HG03095 (cell line): ENCODE data around the gene SPDYE2.
"Not testable (repeated sequence)": the region's sequence is repeated elsewhere in the genome, so short reads cannot be mapped to it uniquely, and the experiment has no call there.

Experiments used
- ATAC-seq: cut with Tn5 transposase; IDR thresholded peaks from one replicate; pipeline ENCODE4 v1.9.1; 2021; ENCODE audit warnings: moderate library complexity; ENCODE audit not compliant: unreplicated experiment

The SPDYE2 gene

DNA sequence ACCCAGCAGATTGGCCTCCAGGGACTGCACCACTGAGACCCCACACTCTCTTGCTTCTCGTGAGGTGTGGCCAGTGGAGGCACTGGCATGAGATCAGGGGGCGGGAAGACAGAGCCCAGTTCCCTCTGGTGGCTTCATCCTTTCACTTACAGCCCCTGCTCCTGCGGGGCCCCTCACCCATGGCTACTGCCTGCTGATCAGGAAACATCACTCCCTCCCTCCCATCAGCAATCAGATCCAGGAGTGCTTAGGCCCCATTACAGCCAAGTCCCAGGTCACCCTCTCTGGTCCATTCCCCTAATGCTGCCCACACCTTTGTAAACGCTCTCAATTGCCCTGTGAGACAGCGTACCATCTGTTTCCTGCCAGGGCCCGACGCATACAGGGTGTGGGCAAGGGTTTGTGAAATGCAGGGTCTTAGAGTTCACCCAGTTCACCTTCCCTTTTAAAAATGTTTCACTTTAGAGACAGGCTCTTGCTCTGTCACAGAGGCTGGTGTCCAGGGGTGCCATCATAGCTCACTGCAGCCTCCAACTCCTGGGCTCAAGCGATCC is 15.9 kb upstream of the SPDYE2 start:
- not testable (repeated sequence) for ATAC-seq

DNA sequence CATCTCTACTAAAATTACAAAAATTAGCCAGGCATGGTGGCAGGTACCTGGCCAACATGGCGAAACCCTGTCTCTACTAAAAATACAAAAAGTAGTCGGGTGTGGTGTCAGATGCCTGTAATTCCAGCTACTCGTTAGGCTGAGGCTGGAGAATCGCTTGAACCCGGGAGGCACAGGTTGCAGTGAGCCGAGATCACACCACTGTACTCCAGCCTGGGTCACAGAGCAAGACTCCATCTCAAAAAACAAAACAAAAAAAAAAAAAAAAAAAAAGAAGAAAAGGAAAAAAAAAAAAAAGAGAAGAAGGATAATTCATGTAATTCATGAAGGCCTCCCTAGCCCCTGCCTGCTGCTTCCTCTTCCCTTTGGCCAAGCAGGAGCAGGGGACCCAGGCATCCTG is 10.4 kb upstream of the SPDYE2 start:
- not testable (repeated sequence) for ATAC-seq

DNA sequence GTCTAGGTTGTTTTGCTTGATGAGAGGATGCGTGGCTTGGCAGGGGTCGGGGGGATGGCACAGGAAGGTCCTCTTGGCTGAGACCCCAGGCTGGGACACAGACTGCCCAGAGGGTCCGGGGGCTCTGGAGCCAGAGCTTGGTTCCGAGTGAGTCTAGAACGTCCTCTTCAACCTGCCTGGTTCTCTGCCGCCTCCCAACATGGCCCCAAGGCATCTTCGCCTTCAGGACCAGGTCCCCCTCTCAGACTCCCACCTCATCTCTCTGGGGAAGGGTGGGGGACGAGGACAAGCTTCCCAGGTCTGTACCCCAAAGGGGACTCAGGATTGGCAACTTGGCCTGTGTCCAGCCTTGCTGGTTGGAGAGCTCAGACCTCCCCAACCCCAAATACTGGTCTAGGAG is 8.9 kb upstream of the SPDYE2 start:
- ATAC-seq: not testable (repeated sequence)

DNA sequence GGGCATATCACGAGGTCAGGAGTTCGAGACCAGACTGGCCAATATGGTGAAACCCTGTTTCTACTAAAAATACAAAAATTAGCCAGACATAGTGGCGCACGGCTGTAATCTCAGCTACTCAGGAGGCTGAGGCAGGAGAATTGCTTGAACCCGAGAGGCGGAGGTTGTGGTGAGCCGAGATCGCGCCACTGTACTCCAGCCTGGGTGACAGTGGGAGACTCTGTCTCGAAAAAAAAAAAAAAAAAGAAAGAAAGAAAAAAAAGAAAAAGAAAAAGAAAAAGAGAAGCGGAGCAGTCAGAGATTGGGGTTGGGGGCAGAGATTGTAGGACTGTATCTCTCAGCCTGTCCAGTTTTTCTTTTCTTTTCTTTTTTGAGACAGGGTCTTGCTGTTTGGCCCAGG is 8.3 kb upstream of the SPDYE2 start:
- not testable (repeated sequence) for ATAC-seq

DNA sequence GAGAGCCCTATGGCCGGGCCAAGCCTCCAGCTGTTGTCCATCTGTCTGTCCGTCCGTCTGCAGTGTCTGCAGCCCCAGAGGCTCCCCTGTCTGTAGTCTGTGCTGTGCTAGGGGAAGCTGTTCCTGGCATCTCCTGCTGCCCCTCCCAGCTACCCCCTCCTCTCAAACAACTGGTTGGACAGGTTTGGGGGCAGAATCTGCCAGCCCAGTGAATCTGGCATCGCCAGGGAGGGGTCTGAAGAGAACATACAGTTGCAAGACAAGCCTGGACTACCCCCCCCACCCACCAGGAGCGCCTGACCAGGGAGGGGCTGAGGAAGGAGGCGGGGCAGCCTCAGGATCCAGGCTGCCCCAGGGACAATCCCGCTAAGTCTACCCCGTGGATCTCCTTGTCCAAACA is 7.4 kb upstream of the SPDYE2 start, which contains the start of gene UPK3BL2:
TSS of gene UPK3BL2 (minus strand) at position 101 of the 400 bp plus-strand sequence. CDS start at position 41, 60 bp downstream.
- not testable (repeated sequence) for ATAC-seq

DNA sequence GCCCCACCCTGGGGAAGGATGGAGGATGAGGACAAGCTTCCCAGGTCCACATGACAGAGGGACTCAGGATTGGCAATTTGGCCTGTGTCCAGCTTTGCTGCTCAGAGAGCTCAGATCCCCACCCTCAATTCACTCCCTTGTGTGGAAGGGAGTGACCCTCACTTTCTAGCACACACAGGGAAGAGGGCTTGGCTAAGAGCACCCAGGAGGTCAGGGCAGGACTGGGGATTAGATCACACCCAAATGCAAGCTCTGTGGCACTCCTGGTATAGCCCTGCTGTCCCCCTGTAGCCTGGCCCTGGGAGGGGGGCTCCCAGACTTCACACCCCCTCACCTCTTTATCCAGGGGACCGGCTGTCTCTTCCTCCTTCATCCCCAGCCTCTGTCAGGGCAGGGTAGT is 6.7 kb upstream of the SPDYE2 start:
- ATAC-seq: not testable (repeated sequence)

DNA sequence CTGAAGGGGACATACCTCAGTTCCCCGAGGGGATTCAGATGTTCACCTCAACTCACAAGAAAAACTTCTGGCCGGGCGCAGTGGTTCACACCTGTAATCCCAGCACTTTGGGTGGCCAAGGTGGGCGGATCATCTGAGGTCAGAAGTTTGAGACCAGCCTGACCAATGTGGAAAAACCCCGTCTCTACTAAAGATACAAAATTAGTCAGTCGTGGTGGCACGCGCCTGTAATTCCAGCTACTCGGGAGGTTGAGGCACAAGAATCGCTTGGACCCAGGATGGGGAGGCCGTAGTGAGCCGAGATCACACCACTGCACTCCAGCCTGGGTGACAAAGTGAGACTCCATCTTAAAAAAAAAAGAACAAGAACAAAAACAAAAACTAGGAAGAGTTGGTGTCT is 5.7 kb upstream of the SPDYE2 start:
- ATAC-seq: not testable (repeated sequence)

DNA sequence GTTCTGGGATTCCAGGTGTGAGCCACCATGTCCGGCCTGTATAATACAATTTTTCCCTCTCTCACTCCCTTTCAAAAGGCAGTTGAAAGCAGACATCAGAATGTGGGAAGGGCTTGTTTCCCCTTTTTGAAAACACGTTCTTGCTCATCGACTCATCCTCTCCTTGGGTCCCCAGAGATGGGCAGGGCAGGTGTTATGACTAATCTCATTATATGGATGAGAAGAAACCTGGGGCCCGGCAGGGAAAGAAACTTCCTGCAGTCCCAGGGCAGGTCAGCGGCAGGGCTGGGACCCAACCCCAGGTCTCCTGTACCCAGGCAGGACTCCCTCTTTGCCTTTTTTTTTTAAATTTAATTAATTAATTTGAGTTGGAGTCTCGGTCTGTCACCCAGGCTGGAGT is 4.7 kb upstream of the SPDYE2 start:
- ATAC-seq: peak; percentile 77

DNA sequence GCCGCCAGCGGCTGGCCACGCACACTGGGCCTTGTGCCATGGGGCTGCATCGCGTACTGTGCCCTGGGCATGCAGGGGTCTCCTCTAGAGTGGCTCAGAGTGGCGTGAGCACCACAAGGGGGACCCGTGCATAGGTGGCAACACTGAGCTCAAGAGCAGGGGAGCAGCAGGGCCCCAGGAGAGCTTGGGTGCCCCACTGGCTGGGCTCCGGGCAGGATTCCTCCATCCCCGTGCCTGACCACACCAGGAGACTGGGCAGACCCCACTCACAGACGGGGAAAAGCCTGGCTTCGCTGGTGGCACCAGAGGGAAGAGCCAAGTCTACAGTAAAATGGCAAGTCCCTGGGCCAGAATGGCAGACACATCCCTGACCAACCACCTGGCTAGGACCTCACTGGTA is 17.6 kb downstream of the SPDYE2 start:
- ATAC-seq: not testable (repeated sequence)

DNA sequence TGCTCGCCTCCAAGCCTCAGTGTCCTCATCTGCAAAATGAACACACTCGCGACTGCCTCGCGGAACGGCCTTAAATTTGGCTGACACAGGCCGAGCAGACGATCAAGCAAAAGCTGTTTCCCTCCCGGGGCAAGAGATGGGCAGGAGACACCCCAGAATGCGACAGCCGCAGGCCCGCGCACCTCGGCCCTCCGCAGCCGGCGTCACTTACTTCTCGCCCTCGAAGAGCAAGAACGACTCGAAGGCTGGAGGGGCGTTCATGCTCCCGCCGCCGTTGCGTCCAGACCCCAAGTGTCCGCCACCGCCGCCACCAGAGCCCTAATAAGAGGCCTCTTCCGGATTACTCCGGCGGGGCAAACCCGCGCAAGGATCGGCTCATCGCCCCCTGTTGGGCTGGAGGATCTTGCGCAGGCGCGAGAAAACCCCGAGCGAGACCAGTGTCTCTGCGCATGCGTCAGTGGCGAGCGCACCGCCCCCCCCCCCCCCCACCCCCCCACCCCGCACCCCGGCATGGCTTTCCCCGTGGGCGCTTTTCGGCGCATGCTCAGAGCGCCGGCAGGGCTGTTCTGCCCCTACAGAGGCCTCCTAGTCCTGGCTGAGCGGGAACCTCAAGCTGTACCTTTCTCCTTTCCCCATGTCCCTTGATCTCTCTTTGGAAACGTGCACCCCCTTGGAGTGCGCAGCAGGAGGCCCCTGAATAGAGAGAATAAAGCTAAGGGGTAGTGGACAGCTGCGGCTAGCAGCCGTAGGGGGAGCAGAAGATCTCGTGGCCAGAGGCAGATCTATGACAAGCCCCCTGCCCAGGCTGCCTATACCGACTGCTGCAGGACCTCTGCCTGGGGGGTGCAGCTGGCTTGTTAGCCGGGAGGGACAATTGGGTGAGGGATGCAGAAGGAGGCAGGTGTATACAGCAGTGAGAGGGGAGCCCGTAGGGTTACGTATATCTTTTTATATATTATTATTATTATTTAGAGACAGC is 21.5 kb downstream of the SPDYE2 start, which contains the start of gene POLR2J3:
TSS of gene POLR2J3 (minus strand) at position 323 of the 979 bp plus-strand sequence. CDS start at position 261, 62 bp downstream.
- ATAC-seq: peak; percentile 79

DNA sequence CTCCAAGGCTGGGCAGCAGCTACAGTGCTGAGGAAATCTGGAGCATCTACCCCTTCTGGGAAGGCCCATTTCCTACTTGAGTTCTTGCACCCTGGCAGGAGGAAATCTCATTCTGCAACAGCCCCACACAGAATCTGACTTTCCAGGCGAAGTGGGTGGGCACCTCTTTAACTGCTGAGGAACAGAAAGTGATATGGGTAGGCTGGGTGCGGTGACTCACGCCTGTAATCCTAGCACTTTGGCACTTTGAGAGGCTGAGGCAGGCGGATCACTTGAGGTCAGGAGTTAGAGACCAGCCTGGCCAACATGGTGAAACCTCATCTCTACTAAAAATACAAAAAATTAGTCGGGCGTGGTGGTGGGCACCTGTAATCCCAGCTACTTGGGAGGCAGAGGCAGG is 23.6 kb downstream of the SPDYE2 start:
- not testable (repeated sequence) for ATAC-seq

DNA sequence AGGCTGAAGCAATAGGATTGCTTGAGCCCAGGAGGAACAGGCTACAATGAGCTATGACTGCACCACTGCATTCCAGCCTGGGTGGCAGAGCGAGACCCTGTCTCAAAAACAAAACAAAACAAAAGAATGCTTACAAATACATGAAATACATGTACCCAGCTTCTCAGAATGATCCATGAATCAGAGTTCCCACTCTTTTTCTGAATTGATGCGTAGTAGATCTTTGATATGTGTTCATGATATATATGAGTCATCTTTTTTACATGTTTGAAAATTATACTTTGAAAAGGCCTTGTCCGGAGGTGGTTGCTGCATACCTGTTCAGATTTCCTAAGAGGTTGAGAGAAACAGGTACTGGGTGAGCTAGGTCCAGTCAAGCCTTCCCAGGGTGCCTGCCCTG is 25.3 kb downstream of the SPDYE2 start:
- ATAC-seq: not testable (repeated sequence)

DNA sequence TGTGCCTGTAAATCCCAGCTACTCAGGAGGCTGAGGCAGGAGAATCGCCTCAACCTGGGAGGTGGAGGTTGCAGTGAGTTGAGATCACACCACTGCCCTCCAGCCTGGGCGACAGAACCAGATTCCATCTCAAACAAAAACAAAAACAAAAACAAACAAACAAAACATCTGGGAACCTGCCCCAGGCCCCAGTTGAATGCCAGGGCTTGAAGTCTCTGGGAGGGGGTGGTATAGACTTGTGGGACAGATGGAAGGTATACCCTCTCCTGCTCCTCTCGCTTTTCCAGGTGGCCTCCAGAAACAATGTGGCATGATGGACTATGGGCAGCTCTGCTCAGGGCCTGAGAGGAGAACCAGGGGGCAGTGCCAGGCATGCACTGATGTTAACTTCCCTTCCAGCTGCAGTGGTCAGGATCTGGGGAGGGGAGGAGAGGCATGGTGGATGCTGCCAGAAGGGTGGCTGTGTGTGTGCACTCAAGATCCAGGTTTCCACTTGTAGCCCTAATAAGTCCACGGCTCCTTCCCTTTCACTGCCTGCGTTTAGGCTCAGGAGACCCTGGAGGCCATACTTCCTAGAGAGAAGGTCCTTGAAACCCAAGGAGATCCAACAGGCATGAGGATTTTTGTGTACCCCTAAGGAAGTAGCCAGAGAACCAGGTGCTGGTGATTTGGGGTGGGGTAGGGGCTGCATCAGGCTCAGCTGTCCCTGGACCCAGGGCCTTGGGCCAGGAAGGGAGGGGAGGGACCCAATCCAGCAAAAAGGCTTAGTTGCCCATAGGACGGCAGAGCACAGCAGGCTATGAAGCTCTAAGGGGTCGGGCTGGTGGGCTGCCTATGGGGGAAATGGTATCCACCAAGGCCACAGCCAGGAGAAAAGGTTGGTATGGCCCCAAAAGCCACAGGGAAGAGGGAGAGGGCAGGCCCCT is 26.6 kb downstream of the SPDYE2 start:
- not testable (repeated sequence) for ATAC-seq

DNA sequence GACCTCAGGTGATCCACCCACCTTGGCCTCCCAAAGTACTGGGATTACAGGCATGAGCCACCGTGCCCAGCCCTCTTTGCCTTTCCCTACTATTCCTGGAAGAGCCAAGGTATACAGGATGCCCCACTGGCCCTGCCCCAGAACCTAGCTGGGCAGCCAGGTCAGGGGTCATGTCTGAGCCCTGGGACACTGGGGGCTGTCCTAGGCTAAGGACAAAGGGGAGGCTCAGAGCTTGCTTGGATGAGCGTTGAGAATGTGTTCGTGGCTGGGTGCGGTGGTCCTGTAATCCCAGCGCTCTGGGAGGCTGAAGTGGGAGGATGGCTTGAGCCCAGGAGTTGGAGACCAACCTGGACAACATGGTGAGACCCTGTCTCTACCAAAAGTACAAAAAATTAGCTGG is 27.5 kb downstream of the SPDYE2 start:
- not testable (repeated sequence) for ATAC-seq

DNA sequence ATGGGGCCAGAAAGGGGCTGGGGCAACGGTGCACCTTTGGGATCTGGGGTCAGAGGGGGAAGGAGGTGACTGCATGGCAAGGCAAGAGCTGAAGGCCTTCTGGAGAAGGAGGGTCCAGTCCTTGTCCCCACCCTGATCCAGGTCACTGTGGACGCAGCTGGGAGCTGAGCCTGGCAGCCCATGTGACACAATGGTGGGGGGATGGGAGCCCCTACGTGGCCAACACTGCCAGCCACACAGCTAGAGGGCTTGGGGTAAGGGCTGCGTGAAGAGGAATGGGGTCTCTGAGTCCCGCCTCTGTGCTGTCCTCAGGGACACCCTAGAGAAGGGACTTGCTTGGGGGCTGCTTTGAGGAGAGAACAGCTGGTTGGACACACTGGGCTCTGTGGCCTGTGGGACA is 30.7 kb downstream of the SPDYE2 start:
- ATAC-seq: not testable (repeated sequence)

DNA sequence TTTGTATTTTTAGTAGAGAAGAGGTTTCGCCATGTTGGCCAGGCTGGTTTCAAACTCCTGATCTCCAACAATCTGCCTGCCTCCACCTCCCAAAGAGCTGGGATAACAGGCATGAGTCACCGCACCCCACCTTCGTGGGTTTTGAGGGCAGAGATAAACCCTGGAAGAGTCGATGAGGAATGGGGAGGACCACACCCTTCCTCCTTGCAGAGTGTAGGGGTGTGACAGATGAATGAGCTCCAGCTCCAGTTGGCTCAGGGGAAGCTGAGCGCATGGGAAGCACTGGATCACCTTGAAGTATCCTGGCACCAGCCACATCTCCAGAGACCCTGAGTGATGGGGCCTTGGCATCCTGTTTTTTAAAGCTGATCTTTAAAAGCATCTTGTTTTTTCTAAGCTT is 32.5 kb downstream of the SPDYE2 start:
- not testable (repeated sequence) for ATAC-seq

DNA sequence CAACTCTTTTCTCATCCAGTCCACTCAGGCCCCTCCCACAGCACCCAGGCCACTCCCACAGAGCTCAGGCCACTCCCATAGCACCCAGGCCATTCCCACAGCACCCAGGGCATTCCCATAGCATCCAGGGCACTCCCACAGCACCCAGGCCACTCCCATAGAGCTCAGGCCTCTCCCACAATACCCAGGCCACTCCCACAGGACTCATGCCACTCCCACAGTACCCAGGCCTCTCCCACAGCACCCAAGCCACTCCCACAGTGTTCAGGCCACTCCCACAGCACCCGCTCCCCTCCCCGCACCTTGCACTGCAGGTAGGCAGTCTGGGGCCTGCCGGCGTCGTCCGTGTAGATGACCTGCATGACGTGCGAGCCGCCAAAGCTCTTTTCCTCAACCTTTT is 38.8 kb downstream of the SPDYE2 start:
- ATAC-seq: peak; percentile 32

DNA sequence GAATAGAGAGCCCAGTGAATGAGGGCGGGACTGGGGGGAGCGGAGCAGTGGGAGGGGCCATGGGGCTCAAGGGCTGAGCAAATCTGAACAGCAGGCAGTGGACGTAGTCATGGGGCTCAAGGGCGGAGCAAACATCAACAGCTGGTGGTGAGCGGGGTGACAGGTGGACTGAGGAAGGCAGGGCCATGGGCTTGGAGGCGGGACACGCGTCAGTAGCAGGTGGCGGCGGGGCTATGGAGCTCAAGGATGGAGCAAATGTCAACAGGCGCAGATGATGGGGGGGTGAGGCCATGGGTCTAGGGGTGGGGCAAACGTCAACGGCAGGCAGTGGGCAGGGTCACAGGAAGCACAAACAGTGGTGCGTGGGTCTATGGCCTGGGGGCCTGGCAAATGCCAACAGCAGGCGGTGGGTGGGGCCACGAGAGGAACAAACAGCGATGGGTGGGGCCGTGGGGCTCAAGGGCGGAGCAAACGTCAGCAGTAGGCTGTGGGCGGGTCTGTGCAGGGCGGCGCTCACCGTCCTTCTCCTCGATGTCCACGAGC is 41.5 kb downstream of the SPDYE2 start:
- ATAC-seq: peak; percentile 42

DNA sequence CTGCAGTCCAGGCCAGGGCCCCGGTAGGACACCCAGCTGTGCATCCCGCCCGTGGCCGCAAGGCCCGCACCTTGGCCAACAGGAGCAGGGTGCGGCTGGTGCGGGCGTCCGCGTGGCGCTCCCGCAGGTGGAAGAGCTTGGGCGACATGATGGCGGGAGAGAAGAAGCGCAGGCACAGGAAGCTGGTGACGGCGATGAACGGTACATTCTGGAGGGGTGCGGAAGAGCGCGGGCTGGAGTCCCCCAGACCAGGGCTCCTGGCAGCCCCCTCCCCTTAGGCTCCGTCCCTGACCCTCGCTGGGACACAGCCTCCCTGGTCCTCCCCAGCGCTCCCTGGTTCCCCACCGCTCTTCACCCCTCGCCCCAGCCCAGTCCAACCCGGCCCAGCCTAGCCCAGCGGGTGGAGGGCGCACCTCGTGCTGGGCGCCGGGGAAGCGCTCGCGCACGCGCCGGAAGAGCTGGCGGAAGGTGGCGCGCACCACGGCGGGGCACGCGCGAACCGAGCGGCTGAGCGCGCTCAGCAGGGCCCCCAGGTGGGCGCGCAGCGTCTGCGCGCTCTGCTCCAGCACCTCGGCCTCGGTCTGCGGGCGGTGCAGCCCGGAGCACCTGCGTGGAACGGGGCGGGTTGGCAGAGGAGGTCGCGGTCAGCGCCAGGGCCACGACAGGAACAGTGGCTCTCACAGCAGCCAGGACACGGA is 42.8 kb downstream of the SPDYE2 start:
- ATAC-seq: peak; percentile 66

DNA sequence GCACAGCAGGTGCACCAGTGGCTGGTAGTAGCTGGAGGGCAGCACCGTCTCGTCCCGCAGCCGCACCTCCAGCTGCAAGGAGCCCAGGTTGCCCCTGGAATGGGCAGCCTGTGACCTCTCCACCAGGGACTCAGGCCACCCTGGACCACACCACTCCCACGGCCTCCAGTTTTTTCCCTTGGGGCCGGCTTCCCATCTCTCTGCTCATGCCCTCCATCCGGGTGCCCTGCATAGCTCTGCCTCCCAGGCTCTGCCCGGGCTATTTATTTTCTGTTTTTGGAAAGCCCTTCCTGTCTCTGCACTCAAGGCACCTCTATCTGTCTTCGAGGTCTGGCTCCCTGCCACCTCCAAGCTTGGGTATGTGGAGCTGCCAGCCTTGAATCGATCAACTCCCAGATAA is 45.0 kb downstream of the SPDYE2 start:
- not testable (repeated sequence) for ATAC-seq
